SK-N-SH (cell line): ENCODE measurements around the gene THADA. TPM values are rescaled to one million over a fixed set of nuclear protein-coding genes. Genes with fewer than 3 reads are reported as not detected.
A peak's percentile ranks its signal among the peaks of the same experiment; 100 is the strongest.

ENCODE experiments used
- CTCF ChIA-PET: fragments of 300-600, 350-600 bp; formaldehyde crosslinking; extraction: SDS; loops from one replicate; lab custom pipeline; 2021; lab: Yijun Ruan, JAX
- POLR2A ChIA-PET: fragments of 350-600 bp; sonication (Branson Sonifier 250); formaldehyde crosslinking; extraction: SDS; loops from one replicate; lab custom pipeline; 2020; ENCODE audit warnings: antibody characterized with exemption, inconsistent platforms; lab: Yijun Ruan, JAX
- DNase-seq: peaks from one replicate; pipeline ENCODE4 v3.0.0; 2012
- H2AFZ ChIP-seq: fragments of 200-600 bp; sonication (generic); 2 replicates; pipeline ENCODE4 v1.8.1; 2016; ENCODE audit warnings: antibody characterized with exemption, mild to moderate bottlenecking, low read depth
- H3F3A ChIP-seq: fragments of 200-600 bp; sonication (generic); replicated peaks from 2 replicates; pipeline ENCODE3; 2016; ENCODE audit warnings: antibody characterized with exemption, mild to moderate bottlenecking; ENCODE audit not compliant: insufficient read depth
- H3K27ac ChIP-seq, 2 experiments: fragments of 200-500 bp in 1 of 2; fragments of 200-600 bp in 1 of 2; sonication (Bioruptor generic) in 1 of 2; sonication (generic), shearing (Covaris generic) in 1 of 2; 2 replicates each; pipeline versions ENCODE4 v1.5.1 to v1.6.1; 2014 to 2016; ENCODE audit warnings: low read depth in 2 of 2, inconsistent platforms in 1 of 2, low read length in 1 of 2, mild to moderate bottlenecking in 1 of 2, mixed read lengths in 1 of 2
- H3K27me3 ChIP-seq: fragments of 200-600 bp; sonication (generic), shearing (Covaris generic); 2 replicates; pipeline ENCODE4 v1.6.1; 2016; ENCODE audit warnings: mixed run types; ENCODE audit not compliant: insufficient read depth
- H3K36me3 ChIP-seq, 2 experiments: fragments of 200-500 bp in 1 of 2; fragments of 200-600 bp in 1 of 2; sonication (Bioruptor generic) in 1 of 2; sonication (generic) in 1 of 2; replicated peaks in 1 of 2; 2 replicates each; pipeline versions ENCODE3 to v1.5.1; 2014 to 2016; ENCODE audit warnings: low read length in 1 of 2, mild to moderate bottlenecking in 1 of 2; ENCODE audit not compliant: insufficient read depth in 2 of 2, control insufficient read depth in 1 of 2
- H3K4me1 ChIP-seq, 2 experiments: fragments of 200-500 bp in 1 of 2; fragments of 200-600 bp in 1 of 2; sonication (Bioruptor generic) in 1 of 2; sonication (generic), shearing (Covaris generic) in 1 of 2; 2 replicates each; pipeline versions ENCODE4 v1.5.1 to v1.6.1; 2014 to 2016; ENCODE audit warnings: low read depth in 1 of 2, low read length in 1 of 2, mixed run types in 1 of 2; ENCODE audit not compliant: insufficient read depth in 2 of 2, control insufficient read depth in 1 of 2
- H3K4me2 ChIP-seq: fragments of 200-600 bp; sonication (generic), shearing (Covaris generic); 2 replicates; pipeline ENCODE4 v1.6.1; 2017; ENCODE audit warnings: mixed run types
- H3K4me3 ChIP-seq, 2 experiments: fragments of 200-500 bp in 1 of 2; fragments of 200-600 bp in 1 of 2; sonication (Bioruptor generic) in 1 of 2; sonication (generic), shearing (Covaris generic) in 1 of 2; 2 replicates each; pipeline versions ENCODE4 v1.5.1 to v1.8.1; 2014 to 2016; ENCODE audit warnings: low read depth in 2 of 2, inconsistent platforms in 1 of 2, low read length in 1 of 2, mild to moderate bottlenecking in 1 of 2, mixed read lengths in 1 of 2, moderate library complexity in 1 of 2
- H3K79me2 ChIP-seq: fragments of 200-600 bp; sonication (generic); 2 replicates; pipeline ENCODE4 v1.8.1; 2017; ENCODE audit warnings: mild to moderate bottlenecking; ENCODE audit not compliant: insufficient read depth
- H3K9ac ChIP-seq: fragments of 200-600 bp; sonication (generic); 2 replicates; pipeline ENCODE4 v1.6.1; 2017; ENCODE audit warnings: mixed run types
- H3K9me2 ChIP-seq: fragments of 200-600 bp; sonication (generic); 2 replicates; pipeline ENCODE4 v1.6.1; 2017; ENCODE audit warnings: mixed run types
- H3K9me3 ChIP-seq: fragments of 200-600 bp; sonication (generic); 2 replicates; pipeline ENCODE4 v1.6.1; 2017; ENCODE audit warnings: mixed run types, mild to moderate bottlenecking, moderate library complexity
- H4K20me1 ChIP-seq: fragments of 200-600 bp; sonication (generic); 2 replicates; pipeline ENCODE4 v1.6.1; 2017; ENCODE audit warnings: mild to moderate bottlenecking, mixed run types; ENCODE audit not compliant: insufficient read depth
- CHD2 ChIP-seq: fragments of 150-350 bp; IDR thresholded peaks from 2 replicates; pipeline ENCODE4 v1.6.1; 2018; ENCODE audit warnings: low read length; ENCODE audit not compliant: partially characterized antibody
- CTCF ChIP-seq: fragments of 200-600 bp; sonication (generic); IDR thresholded peaks from 2 replicates; pipeline ENCODE4 v1.6.1; 2017; ENCODE audit warnings: antibody characterized with exemption, mild to moderate bottlenecking, moderate library complexity
- FOXJ3 ChIP-seq: sonication (generic); formaldehyde crosslinking; IDR thresholded peaks from 2 replicates; pipeline ENCODE4 v1.5.1; 2020; ENCODE audit warnings: mild to moderate bottlenecking, missing genetic modification reagents
- FOXM1 ChIP-seq: IDR thresholded peaks from 2 replicates; pipeline ENCODE4 v1.4.0; 2012; ENCODE audit warnings: low read depth, mild to moderate bottlenecking
- GABPA ChIP-seq: IDR thresholded peaks from 2 replicates; pipeline ENCODE4 v1.4.0; 2012; ENCODE audit warnings: low read depth, mild to moderate bottlenecking
- GATA2 ChIP-seq: sonication (generic); formaldehyde crosslinking; IDR thresholded peaks from 2 replicates; pipeline ENCODE4 v1.5.0; 2020; ENCODE audit warnings: mild to moderate bottlenecking, missing genetic modification reagents
- JUND ChIP-seq: IDR thresholded peaks from 2 replicates; pipeline ENCODE4 v1.4.0; 2012
- RCOR1 ChIP-seq: fragments of 150-350 bp; IDR thresholded peaks from 2 replicates; pipeline ENCODE4 v1.6.1; 2017; ENCODE audit warnings: antibody characterized with exemption, low read length
- TCF12 ChIP-seq: IDR thresholded peaks from 2 replicates; pipeline ENCODE4 v1.4.0; 2012
- USF1 ChIP-seq: IDR thresholded peaks from 2 replicates; pipeline ENCODE4 v1.4.0; 2012; ENCODE audit warnings: low read depth, borderline replicate concordance
- USF2 ChIP-seq: fragments of 150-350 bp; IDR thresholded peaks from 2 replicates; pipeline ENCODE4 v1.6.1; 2017; ENCODE audit warnings: antibody characterized with exemption, low read length, low read depth, borderline replicate concordance
- YY1 ChIP-seq: IDR thresholded peaks from 2 replicates; pipeline ENCODE4 v1.4.0; 2012; ENCODE audit warnings: low read depth, mild to moderate bottlenecking
- WGBS: methylation state at CpG from one replicate; pipeline ENCODE4 v1.1.6; 2017; ENCODE audit warnings: low lambda C conversion rate; 5-methylcytosine and 5-hydroxymethylcytosine counted together
- polyA plus RNA-seq, 3 experiments: library from polyadenylated mRNA; depleted of rRNA; stranded (reverse); fragments of >200 nt; gene quantifications; 2 replicates each; pipeline ENCODE4 v1.2.3, GENCODE V29; 2012

Gene THADA
- polyA plus RNA-seq, 1 of the 3 experiments (the other 2 are of a cell fraction) = 25.6 TPM

GRCh38 chr2:43425659-43426058, 170.2 kb downstream of the THADA start (continued):
- no peak for TF ChIP-seq FOXJ3 (CRISPR knock-in tag)
- TF ChIP-seq RCOR1 = no peak
- TF ChIP-seq CTCF = no peak
- TF ChIP-seq USF1 = no peak

- Histone ChIP-seq H3K79me2 (no peaks in the 10 kb centered on the region), H3K9me3 (no peaks in the 10 kb centered on the region), H4K20me1 (no peaks in the 10 kb centered on the region), H3F3A (peaks cover 23% of the 10 kb centered on the region), H3K4me3 (no peak overlapping the region), H3K27me3 (no peaks in the 10 kb centered on the region), H2AFZ (no peak overlapping the region), H3K36me3 (peaks cover 2 to 4% of the 10 kb centered on the region in 2 experiments), H3K27ac (peak overlapping the region; percentile 97 to 99; a peak in 3 of 4 replicates), H3K4me2 (no peak overlapping the region), H3K9me2 (no peaks in the 10 kb centered on the region), H3K9ac (no peak overlapping the region), H3K4me1 (peaks cover 20 to 42% of the 10 kb centered on the region in 2 experiments)
- no peak for DNase-seq
- 86% methylated on average over 6 of the region's 6 CpGs for WGBS
- ChIA-PET POLR2A (no interaction called here), CTCF (interaction anchor here (1.1 to 1.9 kb wide), 6 partner anchors 9 to 400 kb away, joined by 3 to 5 read pairs (median 4); no protein-coding TSS in a partner anchor)
- TF ChIP-seq USF2 (no peak), YY1 (no peak)
Observed at GRCh38 chr2:43424262-43425207, 171.3 kb downstream of the THADA start.

- no peak overlapping the region for H2AFZ ChIP-seq
- H3K4me2 ChIP-seq = no peak overlapping the region
- no peak for DNase-seq
- TF ChIP-seq RCOR1 (no peak), JUND (no peak), TCF12 (no peak), GATA2 (CRISPR knock-in tag) (no peak), GABPA (no peak), FOXM1 (no peak), YY1 (no peak), CHD2 (no peak), USF2 (no peak)
- TF ChIP-seq, all 33 proteins: peak for 0
- Histone ChIP-seq H3K27ac (no peak overlapping the region; a peak in 1 of 4 replicates), H4K20me1 (no peaks in the 10 kb centered on the region), H3K36me3 (peaks cover 2 to 4% of the 10 kb centered on the region in 2 experiments), H3K4me1 (peaks cover 20 to 42% of the 10 kb centered on the region in 2 experiments), H3K79me2 (no peaks in the 10 kb centered on the region), H3K9ac (no peak overlapping the region), H3K4me3 (no peak overlapping the region), H3K9me2 (no peaks in the 10 kb centered on the region), H3F3A (peaks cover 23% of the 10 kb centered on the region), H3K27me3 (no peaks in the 10 kb centered on the region), H3K9me3 (no peaks in the 10 kb centered on the region)
- ChIA-PET POLR2A (no interaction called here), CTCF (interaction anchor here (1.1 to 1.9 kb wide), 5 partner anchors 8 to 400 kb away, joined by 3 to 5 read pairs (median 3); no protein-coding TSS in a partner anchor)
Observed at GRCh38 chr2:43423941-43424261, 171.9 kb downstream of the THADA start.
